Fibroblast of lung (primary cell): ENCODE measurements around the gene SEC22A.

Experiments
- CTCF ChIP-seq, 2 donors: IDR thresholded peaks in 1 of 2; conservative IDR thresholded peaks in 1 of 2; 1 replicate in 1 of 2; 2 replicates in 1 of 2; pipeline ENCODE4 v1.5.1; 2011 to 2012; ENCODE audit warnings: low read length in 2 of 2, control low read depth in 1 of 2, inconsistent platforms in 1 of 2, low read depth in 1 of 2, mild to moderate bottlenecking in 1 of 2
- EZH2 ChIP-seq: IDR thresholded peaks from 2 replicates; pipeline ENCODE4 v1.5.1; 2012; ENCODE audit warnings: low read length, control low read depth, mild to moderate bottlenecking; ENCODE audit errors: missing control alignments

- TF ChIP-seq CTCF (conservative IDR thresholded peaks at IDR 0.05 in 1 of 2, IDR thresholded peaks at IDR 0.05 in 1 of 2; ENCODE audit: low read depth in 1 of 2, low read length in 2 of 2): no peak
- TF ChIP-seq EZH2: no peak
These were observed 74.7 kb downstream of the SEC22A start for GRCh38 chr3:123276346-123277006.
